Adrenal gland (tissue), 19 donors: Measurements from ENCODE around the gene GATC. TPM values are rescaled to one million over a fixed set of nuclear protein-coding genes. Genes with fewer than 3 reads are reported as not detected.

Source experiments
- DNase-seq, 7 donors: peaks; one replicate each; pipeline ENCODE4 v3.0.0-alpha.2; 2019 to 2020
- H3K27ac ChIP-seq, 5 donors: fragments of 200-600 bp; sonication (generic) in 4 of 5; 1 replicate in 3 of 5; 2 replicates in 2 of 5; pipeline versions ENCODE4 v1.5.1 to v1.8.0; 2016 to 2020; ENCODE audit warnings: mild to moderate bottlenecking in 1 of 5
- H3K27me3 ChIP-seq: fragments of 200-600 bp; 2 replicates; pipeline ENCODE4 v1.8.0; 2021
- H3K36me3 ChIP-seq, 2 donors: fragments of 200-600 bp; replicated peaks in 1 of 2; 1 replicate in 1 of 2; 2 replicates in 1 of 2; pipeline versions ENCODE4 v1.5.1 to v1.8.0; 2018 to 2022
- H3K4me1 ChIP-seq, 2 donors: fragments of 200-600 bp; replicated peaks in 1 of 2; 1 replicate in 1 of 2; 2 replicates in 1 of 2; pipeline versions ENCODE4 v1.5.1 to v1.8.0; 2018 to 2021
- H3K4me3 ChIP-seq, 4 donors: fragments of 200-600 bp; sonication (generic) in 3 of 4; one replicate each; pipeline ENCODE4 v1.5.1; 2016 to 2018
- H3K9me3 ChIP-seq, 3 donors: fragments of 200-600 bp; sonication (generic) in 1 of 3; replicated peaks in 1 of 3; 1 replicate in 2 of 3; 2 replicates in 1 of 3; pipeline versions ENCODE4 v1.5.1 to v1.8.0; 2016 to 2021
- CTCF ChIP-seq, 6 experiments: fragments of 450-650 bp in 4 of 6; fragments of 200-600 bp in 2 of 6; sonication (generic) in 1 of 6; IDR thresholded peaks; 1 replicate in 5 of 6; 2 replicates in 1 of 6; pipeline versions ENCODE4 v1.5.1 to v1.8.0; 2016 to 2021; ENCODE audit warnings: antibody characterized with exemption in 6 of 6, mild to moderate bottlenecking in 2 of 6, moderate library complexity in 1 of 6
- POLR2A ChIP-seq, 2 donors: fragments of 450-650 bp; IDR thresholded peaks; one replicate each; pipeline ENCODE4 v1.6.1; 2017; ENCODE audit warnings: antibody characterized with exemption in 2 of 2, mild to moderate bottlenecking in 2 of 2, moderate library complexity in 1 of 2
- WGBS, 4 donors: extraction: QIAGEN DNeasy Blood & Tissue Kit in 2 of 4; methylation state at CpG; one replicate each; pipeline versions ENCODE4 v1.1.5 to v1.1.7; 2013 to 2017; 5-methylcytosine and 5-hydroxymethylcytosine counted together
- intact Hi-C, 2 donors: fragments of 100-400 bp; cut with DNase I; formaldehyde crosslinking; loops; one replicate each; pipeline versions ENCODE4 v1.14.1 to v1.15.0; 2022 to 2023
- long read RNA-seq, 10 donors: library from polyadenylated mRNA in 3 of 10; unstranded in 2 of 10; stranded (forward) in 1 of 10; transcript quantifications; one replicate each; pipeline ENCODE4 v2.0.0 and lab custom pipeline, GENCODE V29; 2021 to 2026
- polyA plus RNA-seq, 3 donors: library from polyadenylated mRNA; stranded (reverse); fragments of 200-250 nt in 2 of 3; fragments of 350-450 nt in 1 of 3; fragmentation: Illumina TruSeq in 1 of 3; extraction: RNeasy Lipid Tissue Mini Kit (QIAGEN cat#74804) in 1 of 3; gene quantifications; one replicate each; pipeline ENCODE4 v1.2.3, GENCODE V29; 2013 to 2014
- total RNA-seq, 9 donors: library from RNA; depleted of rRNA in 4 of 9; stranded (reverse); fragments of >200 nt in 4 of 9; fragments of 120-200 nt in 1 of 9; fragmentation: NEBNext Ultra II Directional in 1 of 9; extraction: Animal tissue kit (Norgen Biotek cat#: 25700) in 1 of 9; gene quantifications; one replicate each; pipeline versions ENCODE4 v1.1.0 to v1.2.4, GENCODE V29; 2013 to 2023
- donor health status: healthy with polysubstance abuse.
- donor health status: Bipolar disorder and iron deficiency.
- donor health status: DM: yes; HTN: yes; CAD: no.
- donor health status: DM: no; HTN: no; CAD: no.
- donor health status: DM: no; HTN: no; CAD: no.
- donor health status: DM: yes; HTN: yes; CAD: no.

GATC gene, protein sequence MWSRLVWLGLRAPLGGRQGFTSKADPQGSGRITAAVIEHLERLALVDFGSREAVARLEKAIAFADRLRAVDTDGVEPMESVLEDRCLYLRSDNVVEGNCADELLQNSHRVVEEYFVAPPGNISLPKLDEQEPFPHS
- total RNA-seq (10 to 100 TPM; 21.9 to 43.6 (median 32.4) TPM), polyA plus RNA-seq (10 to 100 TPM in 1 of 3 donors, 1 to 10 TPM in 2; 9.0 to 29.8 (median 9.3) TPM)
- long read RNA-seq, donor 1, full-length matches to known transcripts, result 11 of 447 reads
- long read RNA-seq, donor 1, partial matches to known transcripts, result 180 of 447 reads
- long read RNA-seq, donor 1, other reads (novel, unspliced or antisense), result 256 of 447 reads
- long read RNA-seq, donor 2, full-length matches to known transcripts, result 13 of 13 reads
- long read RNA-seq, donor 2, partial matches to known transcripts, result 0 of 13 reads
- long read RNA-seq, donor 2, other reads (novel, unspliced or antisense), result 0 of 13 reads
- long read RNA-seq, donor 3, full-length matches to known transcripts, result 22 of 351 reads
- long read RNA-seq, donor 3, partial matches to known transcripts, result 113 of 351 reads
- long read RNA-seq, donor 3, other reads (novel, unspliced or antisense), result 216 of 351 reads
- long read RNA-seq, donor 4, full-length matches to known transcripts, result 4 of 6 reads
- long read RNA-seq, donor 4, partial matches to known transcripts, result 0 of 6 reads
- long read RNA-seq, donor 4, other reads (novel, unspliced or antisense), result 2 of 6 reads
- long read RNA-seq, donor 5, full-length matches to known transcripts, result 12 of 20 reads
- long read RNA-seq, donor 5, partial matches to known transcripts, result 0 of 20 reads
- long read RNA-seq, donor 5, other reads (novel, unspliced or antisense), result 8 of 20 reads
- long read RNA-seq, donor 6, full-length matches to known transcripts, result 3 of 5 reads
- long read RNA-seq, donor 6, partial matches to known transcripts, result 0 of 5 reads
- long read RNA-seq, donor 6, other reads (novel, unspliced or antisense), result 2 of 5 reads
- long read RNA-seq, donor 7, full-length matches to known transcripts, result 3 of 277 reads
- long read RNA-seq, donor 7, partial matches to known transcripts, result 274 of 277 reads
- long read RNA-seq, donor 7, other reads (novel, unspliced or antisense), result 0 of 277 reads
- long read RNA-seq, donor 8, full-length matches to known transcripts, result 21 of 573 reads
- long read RNA-seq, donor 8, partial matches to known transcripts, result 248 of 573 reads
- long read RNA-seq, donor 8, other reads (novel, unspliced or antisense), result 304 of 573 reads
- long read RNA-seq, donor 9, full-length matches to known transcripts, result 9 of 382 reads
- long read RNA-seq, donor 9, partial matches to known transcripts, result 363 of 382 reads
- long read RNA-seq, donor 9, other reads (novel, unspliced or antisense), result 10 of 382 reads
- long read RNA-seq, donor 10, full-length matches to known transcripts, result 4 of 4 reads
- long read RNA-seq, donor 10, partial matches to known transcripts, result 0 of 4 reads
- long read RNA-seq, donor 10, other reads (novel, unspliced or antisense), result 0 of 4 reads

- WGBS, 4 donors, result 0 to 1% (median 0%) methylated on average over 24 to 73 of the region's 73 CpGs
- no peaks in the 10 kb centered on the region for H3K27me3 ChIP-seq
- peaks cover 0 to 45% of the 10 kb centered on the region in 2 donors for H3K36me3 ChIP-seq
- TF ChIP-seq POLR2A (IDR thresholded peaks at IDR 0.05) (peak; percentile 45 to 68), CTCF (IDR thresholded peaks at IDR 0.05) (no peak)
- peaks cover 8 to 26% of the 10 kb centered on the region in 2 donors for H3K4me1 ChIP-seq
- peak within 1 kb of the TSS; percentile 35 to 92 (median 67) for H3K4me3 ChIP-seq
- H3K27ac ChIP-seq, result peak within 1 kb of the TSS; percentile 37 to 95 (median 82)
- DNase-seq, result peak; percentile 75 to 91 (median 79)
- intact Hi-C loops, result no loop called here
- no peaks in the 10 kb centered on the region for H3K9me3 ChIP-seq
Observed at GRCh38 chr12:120445911-120446843, at the start of gene GATC, which contains the start of gene TRIAP1. Gene GATC (plus strand): TSS chr12:120446444. CDS start chr12:120446481, 37 bp downstream. Gene TRIAP1 (minus strand): TSS chr12:120446384. CDS start chr12:120446372, 12 bp downstream.

- DNase-seq, result no peak
- no peaks in the 10 kb centered on the region for H3K27me3 ChIP-seq
- H3K27ac ChIP-seq, result no peak overlapping the region
- TF ChIP-seq POLR2A (IDR thresholded peaks at IDR 0.05) (no peak), CTCF (IDR thresholded peaks at IDR 0.05) (no peak)
- H3K36me3 ChIP-seq, result no peaks in the 10 kb centered on the region
- H3K4me3 ChIP-seq, result no peak overlapping the region
- H3K9me3 ChIP-seq, result no peaks in the 10 kb centered on the region
- intact Hi-C loops, result no loop called here
- H3K4me1 ChIP-seq, result no peaks in the 10 kb centered on the region
- 61 to 78% (median 65%) methylated on average over 8 to 33 of the region's 33 CpGs for WGBS, 4 donors
Observed at GRCh38 chr12:120397824-120398540, 48.3 kb upstream of the GATC start.

- Histone ChIP-seq H3K4me3 (no peak overlapping the region), H3K9me3 (no peaks in the 10 kb centered on the region), H3K27me3 (no peaks in the 10 kb centered on the region), H3K27ac (no peak overlapping the region), H3K4me1 (no peaks in the 10 kb centered on the region), H3K36me3 (no peaks in the 10 kb centered on the region)
- WGBS, 4 donors, result 68 to 79% (median 69%) methylated on average over 5 of the region's 5 CpGs
- no peak for DNase-seq
- intact Hi-C loops, result no loop called here
- TF ChIP-seq POLR2A (IDR thresholded peaks at IDR 0.05) (no peak), CTCF (IDR thresholded peaks at IDR 0.05) (no peak)
Observed at GRCh38 chr12:120399531-120399930, 46.7 kb upstream of the GATC start.
